ENCODE results near the gene PDLIM7.

PDLIM7 gene

GRCh38 chr5:177493795-177494345 is 3.5 kb downstream of the PDLIM7 start:
- DNase-seq (ENCODE audit: low read depth), result no peak
- peak overlapping the region; percentile 1 for H3K4me3 ChIP-seq (ENCODE audit: low read length)
- no peak for TF ChIP-seq CTCF (conservative IDR thresholded peaks at IDR 0.05; ENCODE audit: low read depth, low read length)

GRCh38 chr5:177492841-177493240 is 4.6 kb downstream of the PDLIM7 start:
- no peak overlapping the region for H3K4me3 ChIP-seq (ENCODE audit: low read length)
- no peak for DNase-seq (ENCODE audit: low read depth)
- no peak for TF ChIP-seq CTCF (conservative IDR thresholded peaks at IDR 0.05; ENCODE audit: low read depth, low read length)

- DNase-seq (ENCODE audit: low read depth), result no peak
Measured at GRCh38 chr5:177491983-177492746, 5.2 kb downstream of the PDLIM7 start.

GRCh38 chr5:177491429-177491945 is 5.9 kb downstream of the PDLIM7 start:
- no peak overlapping the region for H3K4me3 ChIP-seq (ENCODE audit: low read length)
- DNase-seq (ENCODE audit: low read depth), result no peak
- peak; percentile 69 for TF ChIP-seq CTCF (conservative IDR thresholded peaks at IDR 0.05; ENCODE audit: low read depth, low read length)

More at GRCh38 chr5:177491983-177492746, 5.2 kb downstream of the PDLIM7 start:
- no peak for TF ChIP-seq CTCF (conservative IDR thresholded peaks at IDR 0.05; ENCODE audit: low read depth, low read length)
- H3K4me3 ChIP-seq (ENCODE audit: low read length), result no peak overlapping the region

- no peak for DNase-seq (ENCODE audit: low read depth)
- TF ChIP-seq CTCF (conservative IDR thresholded peaks at IDR 0.05; ENCODE audit: low read depth, low read length), result no peak
- no peak overlapping the region for H3K4me3 ChIP-seq (ENCODE audit: low read length)
Measured at GRCh38 chr5:177490992-177491391, 6.4 kb downstream of the PDLIM7 start.

- H3K4me3 ChIP-seq (ENCODE audit: low read length), result no peak overlapping the region
- DNase-seq (ENCODE audit: low read depth), result no peak
- no peak for TF ChIP-seq CTCF (conservative IDR thresholded peaks at IDR 0.05; ENCODE audit: low read depth, low read length)
Measured at GRCh38 chr5:177490311-177490991, 7.0 kb downstream of the PDLIM7 start.

Measured in retinal pigment epithelial cell (primary cell).